GM19467 (cell line): ENCODE results near the gene SLC35A1.

ENCODE experiments used
- ATAC-seq: cut with Tn5 transposase; IDR thresholded peaks from one replicate; pipeline ENCODE4 v1.9.1; 2021; ENCODE audit warnings: mild to moderate bottlenecking, moderate library complexity; ENCODE audit not compliant: unreplicated experiment

The SLC35A1 gene

GRCh38 chr6:87522686-87523085 lies 49.9 kb downstream of the SLC35A1 start:
- ATAC-seq: no peak

DNA sequence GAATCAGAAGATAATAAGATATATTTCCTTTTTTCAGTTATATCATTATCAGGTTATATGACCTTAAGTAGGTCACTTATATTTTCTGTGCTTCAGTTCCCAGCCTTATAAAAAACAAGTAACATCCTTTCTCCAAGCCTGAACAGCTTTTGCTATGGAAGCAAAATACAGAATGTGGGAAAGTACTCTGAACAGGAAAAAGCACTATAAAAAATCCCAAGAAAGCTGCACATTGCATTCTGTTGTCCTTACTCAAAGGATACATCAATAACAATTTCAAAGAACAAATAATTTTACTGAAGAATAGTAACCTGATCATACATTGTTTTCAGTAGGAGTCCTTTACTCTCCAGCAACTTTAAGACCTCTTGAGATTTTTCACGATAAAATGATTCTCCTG lies 56.4 kb downstream of the SLC35A1 start:
- ATAC-seq: no peak

GRCh38 chr6:87534377-87535047 lies 61.7 kb downstream of the SLC35A1 start:
- ATAC-seq: no peak

DNA sequence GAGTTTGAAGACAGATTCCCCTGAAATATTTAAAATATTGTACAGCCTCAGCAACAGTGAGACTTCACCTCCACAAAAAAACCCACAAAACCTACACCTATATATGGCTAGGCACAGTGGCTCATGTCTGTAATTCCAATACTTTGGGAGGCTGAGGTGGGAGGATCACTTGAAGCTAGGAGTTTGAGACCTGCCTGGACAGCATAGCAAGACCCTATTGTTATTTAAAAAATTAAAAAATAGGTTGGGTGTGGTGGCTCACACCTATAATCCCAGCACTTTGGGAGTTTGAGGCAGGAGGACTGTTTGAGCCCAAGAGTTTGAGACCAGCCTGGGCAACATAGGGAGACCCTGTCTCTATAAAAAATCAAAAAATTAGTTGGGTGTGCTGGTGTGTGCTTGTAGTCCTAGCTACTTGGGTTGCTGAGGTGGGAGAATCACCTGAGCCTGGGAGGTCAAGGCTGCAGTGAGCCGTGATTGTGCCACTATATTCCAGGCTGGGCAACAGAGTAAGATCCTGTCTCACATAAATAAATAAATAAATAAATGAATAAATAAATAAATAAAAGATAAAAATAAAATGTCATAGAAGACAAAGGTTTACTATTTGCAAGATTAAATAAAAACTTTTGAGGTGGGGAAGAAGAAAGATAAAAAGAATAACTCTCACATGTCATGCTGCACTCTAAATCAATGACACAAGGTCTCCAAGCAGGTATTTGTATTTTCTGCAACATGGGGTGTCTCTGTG lies 65.9 kb downstream of the SLC35A1 start:
- no peak for ATAC-seq

DNA sequence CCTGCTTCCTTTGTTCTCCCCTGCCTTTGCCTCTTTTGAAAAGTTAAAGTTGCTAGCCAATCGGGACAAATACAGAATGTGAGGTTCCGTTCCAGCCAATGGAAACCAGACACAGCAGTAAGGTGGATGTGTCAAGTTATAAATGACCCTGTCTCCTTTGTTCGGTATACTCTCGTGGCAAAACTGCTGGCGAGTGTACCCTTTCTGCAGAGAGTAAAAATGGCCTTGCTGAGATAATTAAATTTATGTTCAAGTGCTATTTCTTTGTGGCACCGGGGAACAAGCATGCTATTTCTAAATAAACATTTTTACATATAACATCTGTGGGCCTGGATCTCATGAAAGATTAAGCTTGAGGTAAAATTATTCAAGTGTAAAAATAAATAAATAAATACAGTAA lies 66.8 kb downstream of the SLC35A1 start:
- ATAC-seq: no peak

DNA sequence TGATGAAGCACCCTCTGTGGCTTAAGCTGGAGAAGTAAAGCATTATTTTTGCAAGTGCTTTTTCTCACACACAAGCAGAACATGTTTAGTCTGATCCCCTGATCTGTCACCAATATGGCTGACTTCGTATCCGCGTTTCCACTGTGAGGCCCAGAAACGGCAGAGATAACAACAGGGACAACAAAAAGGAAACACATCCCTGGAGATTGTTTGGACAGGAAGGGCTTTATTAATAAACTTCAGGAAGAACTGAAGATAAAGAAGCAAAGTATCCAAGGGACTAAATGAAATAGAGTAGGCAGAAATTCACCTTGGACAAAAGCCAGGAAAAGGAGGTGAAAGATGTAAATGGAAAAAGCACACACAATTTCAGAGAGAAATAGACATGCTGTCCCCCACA lies 67.8 kb downstream of the SLC35A1 start:
- no peak for ATAC-seq

- ATAC-seq: no peak
Observed at GRCh38 chr6:87541041-87541440, 68.3 kb downstream of the SLC35A1 start.

DNA sequence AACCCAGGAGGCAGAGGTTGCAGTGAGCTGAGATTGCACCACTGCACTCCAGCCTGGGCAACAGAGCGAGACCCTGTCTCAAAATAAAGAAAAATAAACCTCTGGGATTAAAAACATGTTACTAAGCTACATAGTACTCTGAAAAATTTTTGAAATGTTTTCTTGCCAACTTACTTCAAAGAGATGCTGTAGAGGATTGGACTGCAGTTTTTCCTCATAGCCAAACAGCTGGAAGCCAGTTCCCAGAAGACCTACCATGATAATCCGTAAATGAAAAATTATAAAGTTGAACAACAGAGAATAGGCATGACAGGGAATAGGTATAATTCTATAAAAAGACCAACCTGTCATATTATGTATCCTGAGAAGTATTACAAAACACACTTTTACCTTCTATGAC lies 69.0 kb downstream of the SLC35A1 start:
- no peak for ATAC-seq

GRCh38 chr6:87543696-87544473 lies 71.1 kb downstream of the SLC35A1 start:
- no peak for ATAC-seq

DNA sequence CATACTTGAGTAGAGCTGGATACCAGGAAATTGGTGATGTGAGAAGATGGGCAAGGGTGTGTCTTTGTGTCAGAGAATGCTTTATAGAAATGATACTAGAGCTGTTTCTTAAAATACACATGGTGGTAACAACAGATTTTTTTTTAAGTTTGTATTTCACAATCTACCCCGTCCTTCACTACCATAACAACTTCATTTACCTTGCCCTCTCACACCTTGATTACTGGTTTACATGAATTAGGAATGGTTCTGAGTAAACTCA lies 71.6 kb downstream of the SLC35A1 start:
- ATAC-seq: no peak

GRCh38 chr6:87551799-87552198 lies 79.0 kb downstream of the SLC35A1 start:
- ATAC-seq: no peak

- no peak for ATAC-seq
Observed at GRCh38 chr6:87553159-87553765, 80.5 kb downstream of the SLC35A1 start.

- ATAC-seq: no peak
Observed at GRCh38 chr6:87555506-87555905, 82.7 kb downstream of the SLC35A1 start.

GRCh38 chr6:87558446-87558845 lies 85.7 kb downstream of the SLC35A1 start:
- no peak for ATAC-seq

- ATAC-seq: no peak
Observed at GRCh38 chr6:87561017-87561416, 88.2 kb downstream of the SLC35A1 start.
